Heart left ventricle (tissue), 13 donors: ENCODE measurements around the gene URM1.

Experiments used
- POLR2A ChIP-seq, 2 donors: fragments of 450-650 bp; IDR thresholded peaks; one replicate each; pipeline ENCODE4 v1.6.1; 2017; ENCODE audit warnings: antibody characterized with exemption in 2 of 2, mild to moderate bottlenecking in 2 of 2, moderate library complexity in 2 of 2
- TF ChIP-seq, protein P1 (sequence below), 12 donors: fragments of 200-600 bp; sonication (generic) in 4 of 12; IDR thresholded peaks; one replicate each; pipeline versions ENCODE4 v1.5.0 to v1.8.0; 2018 to 2022; ENCODE audit warnings: antibody characterized with exemption in 12 of 12, mild to moderate bottlenecking in 5 of 12
- donor health status: ischemic (EF 13 %, LVEDD 7.1; RV severe dilation, severe dysfunction).
- donor health status: DM: no; HTN: yes; CAD: no.
- donor health status: DM: no; HTN: no; CAD: no.
- donor health status: ischemic (EF 25% LVEDD 6.9; RV normal size, moderate dysfunction).
- donor health status: ischemic (EF 25% LVEDD 5.7; RV mildly dilated, moderate dysfunction).
- donor health status: ischemic (EF 35%, LVEDD 5.7; RV mildly dilated, moderate dysfunction).
- donor health status: nonischemic (EF 11% LVEDD 7.7; RV severe dilation, severe dysfunction).
- donor health status: DM: yes; HTN: yes; CAD: no.
- donor health status: PGD.
- donor health status: ischemic (EF 29% LVEDD 5.4; RV normal size, mild dysfunction).
- donor health status: nonischemic (EF 23%, LVEDD 6.1; RV moderate dilation, normal function).

DNA sequence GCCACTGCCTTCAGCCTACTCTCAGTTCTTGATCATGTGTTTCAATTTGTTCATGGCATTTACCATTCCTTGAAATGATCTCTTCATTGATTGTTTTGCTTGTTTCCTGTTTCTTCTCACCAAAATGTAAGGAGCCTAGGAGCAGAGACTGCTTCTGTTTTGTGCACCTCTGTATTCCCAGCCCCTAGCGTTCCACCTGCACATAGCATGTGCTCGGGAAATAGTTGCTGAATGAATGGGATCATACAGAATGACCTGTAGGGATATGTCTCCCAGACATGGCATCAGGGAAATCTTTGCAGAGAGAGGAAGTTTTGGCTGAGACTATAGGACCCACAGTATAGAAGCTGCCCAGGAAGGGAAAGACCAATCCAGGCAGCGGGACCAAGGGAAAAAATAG, 43.3 kb downstream of the URM1 start:
- no peak for TF ChIP-seq POLR2A (IDR thresholded peaks at IDR 0.05)
- TF ChIP-seq, protein P1, sequence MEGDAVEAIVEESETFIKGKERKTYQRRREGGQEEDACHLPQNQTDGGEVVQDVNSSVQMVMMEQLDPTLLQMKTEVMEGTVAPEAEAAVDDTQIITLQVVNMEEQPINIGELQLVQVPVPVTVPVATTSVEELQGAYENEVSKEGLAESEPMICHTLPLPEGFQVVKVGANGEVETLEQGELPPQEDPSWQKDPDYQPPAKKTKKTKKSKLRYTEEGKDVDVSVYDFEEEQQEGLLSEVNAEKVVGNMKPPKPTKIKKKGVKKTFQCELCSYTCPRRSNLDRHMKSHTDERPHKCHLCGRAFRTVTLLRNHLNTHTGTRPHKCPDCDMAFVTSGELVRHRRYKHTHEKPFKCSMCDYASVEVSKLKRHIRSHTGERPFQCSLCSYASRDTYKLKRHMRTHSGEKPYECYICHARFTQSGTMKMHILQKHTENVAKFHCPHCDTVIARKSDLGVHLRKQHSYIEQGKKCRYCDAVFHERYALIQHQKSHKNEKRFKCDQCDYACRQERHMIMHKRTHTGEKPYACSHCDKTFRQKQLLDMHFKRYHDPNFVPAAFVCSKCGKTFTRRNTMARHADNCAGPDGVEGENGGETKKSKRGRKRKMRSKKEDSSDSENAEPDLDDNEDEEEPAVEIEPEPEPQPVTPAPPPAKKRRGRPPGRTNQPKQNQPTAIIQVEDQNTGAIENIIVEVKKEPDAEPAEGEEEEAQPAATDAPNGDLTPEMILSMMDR (IDR thresholded peaks at IDR 0.05), result no peak
